ENCODE measurements around the gene POLR2C.

POLR2C gene

DNA sequence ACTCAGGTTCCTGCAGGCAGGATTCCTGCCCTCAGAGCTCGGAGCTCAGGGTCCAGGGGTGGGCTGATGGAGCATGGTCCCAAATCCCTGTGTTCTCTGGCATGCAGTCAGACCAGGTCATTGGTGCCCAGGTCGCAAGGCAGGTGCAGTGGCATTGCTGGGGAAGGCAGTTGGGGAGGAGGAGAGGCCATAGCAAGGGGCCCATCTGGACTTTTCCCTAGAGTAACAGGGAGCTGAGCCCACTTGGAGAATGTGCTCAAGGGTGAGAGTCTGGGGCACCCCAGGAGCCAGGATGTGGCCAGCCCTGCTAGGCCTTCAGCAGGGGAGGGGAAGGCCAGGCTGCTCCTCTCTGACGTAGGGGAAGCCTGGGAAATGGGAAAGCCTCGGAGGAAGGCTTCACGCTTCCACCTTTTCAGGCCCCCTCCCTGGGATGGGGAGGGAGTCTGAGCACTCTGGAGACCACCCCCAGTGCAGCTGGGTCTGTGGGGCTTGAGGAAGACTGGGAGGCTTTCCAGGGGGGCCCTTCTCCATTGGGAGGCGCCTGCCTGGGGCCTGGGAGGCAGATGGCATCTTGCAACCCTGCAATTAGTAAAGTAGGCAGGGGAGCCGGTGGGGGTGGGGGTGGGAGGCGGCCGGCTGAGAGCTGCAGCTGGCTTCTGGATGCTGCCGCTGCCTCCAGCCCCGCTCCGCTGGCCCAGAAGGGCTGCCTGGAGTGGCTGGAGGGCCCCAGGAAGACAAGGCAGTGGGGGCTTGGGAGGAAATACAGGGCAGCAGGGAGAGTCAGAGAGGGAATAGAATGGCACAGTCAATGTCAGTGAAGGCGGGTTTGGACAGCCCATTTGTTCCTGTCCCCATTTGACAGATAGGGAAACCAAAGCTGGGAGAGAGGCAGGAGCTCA, 44.9 kb downstream of the POLR2C start:
- DNase-seq, result no peak

DNA sequence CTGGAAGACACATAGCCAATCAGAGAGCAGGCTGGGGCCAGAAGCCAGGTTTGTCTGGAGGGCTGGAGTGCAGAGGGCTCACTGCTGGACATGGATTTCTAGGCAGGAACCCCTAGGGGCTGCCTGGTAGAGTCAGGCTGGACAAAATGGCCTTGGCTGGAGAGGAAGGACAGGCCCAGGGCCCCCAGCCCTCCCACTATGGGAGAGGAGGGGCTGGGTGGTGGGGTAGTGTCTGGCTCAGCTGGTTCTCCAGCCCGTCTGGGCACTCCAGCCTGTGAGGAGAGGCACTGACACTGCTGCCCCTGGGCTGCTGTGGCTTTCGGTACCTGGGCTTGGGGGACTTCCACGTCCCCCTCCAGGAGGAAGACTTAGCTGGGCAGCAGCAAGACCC, 45.6 kb downstream of the POLR2C start:
- DNase-seq, result no peak

- DNase-seq, result no peak
These were observed 46.9 kb downstream of the POLR2C start for GRCh38 chr16:57509231-57509923.

GRCh38 chr16:57510016-57510871, 47.8 kb downstream of the POLR2C start:
- DNase-seq, result no peak

- DNase-seq, result no peak
These were observed 50.0 kb downstream of the POLR2C start for GRCh38 chr16:57512296-57513001.

DNA sequence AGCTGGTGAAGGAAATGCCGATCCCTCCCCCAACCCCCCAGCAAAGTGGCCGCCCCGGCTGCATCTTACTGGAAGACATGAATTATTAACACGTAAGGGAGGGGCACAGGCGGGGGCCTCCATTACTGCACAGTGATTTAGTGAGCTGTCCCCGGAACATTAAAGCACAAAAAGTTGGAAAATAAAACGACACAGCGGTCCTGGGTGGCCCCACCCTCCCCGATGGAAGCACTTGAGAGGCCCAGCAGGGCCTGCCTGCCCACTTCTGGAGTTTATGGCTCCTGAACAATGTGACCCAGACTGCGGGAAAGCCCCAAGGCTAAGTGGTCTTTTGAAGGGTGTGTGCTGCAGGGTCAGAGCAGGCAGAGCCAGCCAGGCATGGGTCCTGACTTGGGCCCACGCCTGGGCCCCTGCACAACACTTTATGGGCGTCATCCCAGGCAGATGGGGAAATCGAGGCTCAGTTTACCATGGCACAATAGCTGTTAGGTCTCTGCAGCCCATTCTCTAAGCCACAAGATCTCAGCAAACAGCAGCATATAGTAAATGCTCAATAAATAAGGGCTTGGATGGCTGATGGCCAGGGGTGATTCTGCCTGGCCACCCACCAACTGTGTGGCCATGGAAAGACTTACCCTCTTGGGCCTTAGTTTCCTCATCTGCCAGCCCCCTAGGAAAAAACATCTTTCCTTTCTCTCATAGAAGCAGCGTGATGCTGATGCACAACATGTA, 51.1 kb downstream of the POLR2C start:
- no peak for DNase-seq

- no peak for DNase-seq
These were observed 51.9 kb downstream of the POLR2C start for GRCh38 chr16:57514371-57514770.

DNA sequence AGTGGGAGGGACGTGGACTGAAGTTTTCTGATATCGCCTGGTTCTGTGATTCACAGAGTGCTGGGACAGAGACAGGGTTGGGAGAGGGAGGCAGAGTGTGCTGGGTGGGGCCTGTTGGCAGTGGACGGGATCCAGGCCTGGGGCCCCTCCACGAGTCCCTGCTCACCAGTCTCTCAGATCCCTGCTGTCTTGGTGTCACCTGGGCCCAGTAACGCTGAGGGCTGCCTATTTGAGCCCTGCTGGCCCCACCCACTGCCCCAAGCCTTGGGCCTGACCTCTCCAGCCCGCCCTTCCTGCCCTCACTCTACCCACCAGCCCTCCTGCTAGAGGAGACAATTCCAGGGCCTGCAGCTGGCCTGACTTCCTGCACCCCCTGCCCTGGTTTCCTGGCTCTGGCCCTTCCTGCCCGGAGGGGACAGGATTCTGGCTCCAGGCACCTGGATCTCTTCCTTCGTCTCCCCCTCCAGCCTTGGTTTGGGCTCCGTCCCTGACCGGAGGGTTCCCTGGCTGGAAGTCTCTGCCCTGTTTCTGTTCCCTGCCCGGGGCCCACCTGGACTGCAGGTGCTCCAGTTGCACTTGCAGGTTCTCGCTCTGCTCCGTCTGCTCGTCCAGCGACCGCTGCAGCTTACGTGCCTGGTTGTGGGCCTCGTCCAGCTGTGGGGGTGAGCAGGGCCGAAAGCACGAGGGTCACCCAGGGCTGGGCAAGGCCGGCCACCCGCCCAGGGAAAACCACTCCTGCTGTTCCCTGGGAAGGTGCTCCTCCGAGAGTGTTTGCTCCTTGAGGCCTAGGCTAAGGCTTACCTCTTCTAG, 52.5 kb downstream of the POLR2C start:
- DNase-seq, result no peak

DNA sequence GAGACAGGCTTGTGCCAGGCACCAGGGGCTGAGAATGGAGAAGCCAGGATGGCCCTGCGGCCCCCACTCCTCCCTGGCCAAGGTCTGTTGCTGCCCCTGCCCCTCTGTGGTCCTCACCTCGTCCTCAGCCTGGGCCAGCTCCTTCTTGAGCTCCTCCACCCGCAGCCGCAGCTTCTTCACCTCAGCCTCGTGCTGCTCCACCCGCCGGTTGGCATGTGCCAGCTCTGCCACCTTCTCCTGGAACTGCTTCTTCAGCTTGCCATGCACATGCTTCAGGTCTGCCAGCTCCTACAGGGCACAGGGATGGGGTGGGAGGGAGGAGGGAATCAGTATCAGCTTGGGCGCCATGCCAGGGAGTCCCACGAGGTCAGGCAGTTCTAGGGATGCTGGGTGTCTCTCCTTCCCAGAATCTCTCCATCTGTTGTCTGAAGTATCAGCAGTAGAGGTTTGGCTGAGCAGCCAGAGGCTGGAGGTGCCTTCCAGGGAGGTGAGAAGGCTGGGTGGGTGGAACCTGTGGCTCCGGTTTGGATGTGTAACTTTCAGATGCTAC, 53.8 kb downstream of the POLR2C start:
- DNase-seq, result no peak

DNA sequence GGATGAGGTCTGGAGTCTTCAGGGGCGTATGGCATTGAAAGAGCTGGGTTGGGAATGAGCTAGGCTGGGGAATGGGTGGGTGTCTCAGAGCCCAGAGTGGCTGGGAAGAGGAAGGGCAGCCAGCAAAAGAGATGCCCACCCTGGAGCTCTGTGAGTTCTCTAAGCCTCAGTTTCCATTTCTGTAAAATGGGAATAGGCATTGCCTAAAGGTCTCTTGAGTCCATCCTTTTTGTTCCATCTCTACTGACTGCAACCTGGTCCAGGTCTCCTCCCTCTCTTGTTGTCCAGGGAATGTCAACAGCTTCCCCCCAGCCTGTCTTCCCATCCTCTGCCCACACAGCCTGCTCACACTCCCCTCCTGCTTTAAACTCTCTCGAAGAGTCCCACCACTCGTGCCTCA, 54.3 kb downstream of the POLR2C start:
- no peak for DNase-seq

GRCh38 chr16:57517397-57518367, 55.2 kb downstream of the POLR2C start:
- DNase-seq, result no peak

DNA sequence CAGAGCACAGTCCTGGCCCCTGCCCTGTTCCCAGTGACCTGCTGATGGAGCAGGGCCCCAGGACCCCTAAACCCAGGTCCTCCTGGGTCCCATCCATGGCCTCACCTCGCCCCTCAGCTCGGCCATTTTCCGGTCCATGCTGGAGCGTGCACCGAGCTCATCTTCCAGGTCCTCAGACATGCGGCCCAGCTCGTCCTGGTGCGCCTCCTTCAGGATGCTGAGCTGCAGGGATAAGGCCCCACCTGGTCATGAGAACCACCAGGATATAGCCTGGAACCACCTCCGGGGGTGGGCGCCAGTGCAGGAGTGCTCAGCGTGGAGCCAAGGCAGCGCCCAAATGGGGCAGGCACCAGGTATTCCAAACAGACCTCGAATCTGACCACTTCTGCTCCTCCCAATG, 56.0 kb downstream of the POLR2C start:
- no peak for DNase-seq

DNA sequence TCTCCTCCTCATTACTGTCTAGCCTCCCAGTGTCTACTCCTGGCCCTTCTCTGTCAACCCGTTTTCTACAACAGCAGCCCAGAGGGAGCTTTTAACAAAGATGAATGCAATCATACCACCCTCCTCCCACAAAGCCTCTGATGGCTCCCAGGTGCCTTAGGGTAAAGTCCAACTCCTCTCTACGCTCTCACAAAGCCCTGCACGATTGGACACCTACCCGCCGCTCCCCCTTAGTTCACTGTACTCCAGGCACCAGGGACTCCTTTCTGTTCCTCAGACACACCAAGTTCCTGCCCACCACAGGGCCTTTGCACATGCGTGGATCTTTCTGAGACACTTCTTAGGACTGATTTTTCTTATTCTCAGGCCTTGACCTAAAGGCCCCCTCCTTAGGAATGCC, 56.4 kb downstream of the POLR2C start:
- no peak for DNase-seq

DNA sequence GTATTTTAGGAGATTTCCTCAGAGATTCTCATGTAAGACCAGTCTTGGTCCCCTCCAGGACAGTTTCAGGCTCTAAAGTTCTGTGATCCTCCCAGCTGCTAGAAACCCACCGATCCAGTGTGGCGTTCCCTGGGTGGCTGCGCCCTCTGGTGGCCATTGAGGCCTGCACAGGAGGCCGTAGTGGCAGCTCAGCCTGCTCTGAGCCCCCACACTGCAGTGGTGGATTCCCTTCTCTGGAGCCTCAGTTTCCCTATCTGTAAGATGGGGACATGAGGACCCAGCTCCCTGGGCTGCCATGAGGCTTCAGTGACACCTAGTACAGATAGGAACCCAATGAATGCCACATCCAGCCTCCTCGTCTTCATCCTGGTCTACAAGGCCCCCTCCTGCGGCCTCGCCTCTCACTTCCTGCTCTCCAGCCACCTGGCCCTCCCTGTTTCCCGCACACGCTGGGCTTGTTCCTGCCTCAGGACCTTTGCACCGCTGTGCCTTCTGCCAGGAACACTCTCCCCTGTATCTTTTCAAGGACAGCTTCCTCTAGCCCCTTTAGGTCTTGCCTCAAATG, 57.4 kb downstream of the POLR2C start:
- peak; percentile 32 for DNase-seq

All from GDM1 (cell line).